Tongue (tissue), 2 donors: ENCODE measurements around the gene PPP2R2C. TPM values are rescaled to one million over a fixed set of nuclear protein-coding genes. Genes with fewer than 3 reads are reported as not detected.

Experiments
- DNase-seq: peaks from one replicate; pipeline ENCODE4 v3.0.0-alpha.2; 2015
- total RNA-seq: library from RNA; depleted of rRNA; stranded (reverse); fragments of >200 nt; gene quantifications from one replicate; pipeline ENCODE4 v1.2.3, GENCODE V29; 2014

The PPP2R2C gene
- 8.8 TPM for total RNA-seq

DNA sequence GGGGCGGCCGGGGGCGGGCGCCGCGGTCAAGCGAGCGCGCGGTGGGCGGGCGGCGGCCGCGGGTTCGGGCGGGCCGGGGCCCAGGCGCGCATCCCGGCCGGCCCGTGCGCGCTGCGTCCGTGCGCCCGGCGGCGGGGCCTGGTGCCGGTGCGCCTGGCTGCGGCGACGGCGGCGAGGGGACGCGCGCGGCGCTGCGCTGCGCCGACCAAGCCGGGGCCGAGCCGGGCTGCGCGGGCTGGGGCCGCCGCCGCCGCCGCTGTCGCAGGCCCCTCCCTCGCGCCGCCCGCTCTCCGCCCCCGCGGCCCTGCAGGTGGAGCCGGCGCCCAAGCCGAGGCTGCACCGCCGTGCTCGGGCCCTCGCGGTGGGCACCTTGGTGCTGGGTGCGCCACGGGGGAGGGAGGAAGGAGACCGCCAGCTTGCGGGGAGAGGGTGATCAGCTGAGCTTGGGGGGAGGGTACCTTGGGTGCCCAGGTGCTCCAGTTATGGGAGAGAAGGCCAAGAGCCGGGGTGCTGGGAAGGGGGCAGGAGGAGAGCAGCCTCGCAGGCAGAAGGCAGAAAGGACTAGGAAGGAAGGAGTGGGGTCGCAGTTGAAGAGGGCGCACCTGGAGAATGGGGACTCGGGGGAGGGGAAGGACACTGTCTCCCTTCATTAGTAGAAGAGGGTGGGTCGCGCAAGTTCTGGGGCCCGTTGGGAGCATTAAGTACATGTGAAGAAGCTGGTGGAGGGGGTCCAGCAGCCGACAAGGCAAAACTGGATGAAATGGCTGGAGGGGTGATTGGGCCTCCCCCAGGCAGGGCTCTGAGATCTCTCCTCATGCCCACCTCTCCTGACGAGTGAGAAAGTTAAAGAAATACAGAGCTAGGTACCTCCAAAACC, at the start of gene PPP2R2C:
PPP2R2C (minus strand) TSS at position 228 of the 877 bp plus-strand sequence. CDS start 385 bp downstream, outside the sequence.
- DNase-seq: no peak

DNA sequence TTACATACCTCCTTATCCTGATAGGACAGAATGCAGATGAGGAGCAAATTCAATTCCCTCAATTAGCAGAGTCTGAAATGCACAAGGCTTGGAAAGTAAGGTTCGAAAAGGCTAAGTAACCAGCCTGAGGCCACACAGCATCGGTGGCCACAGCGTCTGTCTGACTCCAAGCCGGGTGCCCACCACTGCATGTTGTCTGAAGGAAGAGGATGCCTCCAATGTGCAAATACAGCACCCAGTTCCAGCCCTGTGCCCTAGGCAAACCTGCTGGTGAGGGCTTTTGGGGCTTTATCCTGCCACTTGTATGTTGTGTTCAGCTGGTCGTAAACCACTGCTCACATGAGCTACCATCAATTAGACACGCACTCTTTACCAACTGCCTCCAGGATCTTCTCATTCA, 48.6 kb upstream of the PPP2R2C start:
- no peak for DNase-seq

DNA sequence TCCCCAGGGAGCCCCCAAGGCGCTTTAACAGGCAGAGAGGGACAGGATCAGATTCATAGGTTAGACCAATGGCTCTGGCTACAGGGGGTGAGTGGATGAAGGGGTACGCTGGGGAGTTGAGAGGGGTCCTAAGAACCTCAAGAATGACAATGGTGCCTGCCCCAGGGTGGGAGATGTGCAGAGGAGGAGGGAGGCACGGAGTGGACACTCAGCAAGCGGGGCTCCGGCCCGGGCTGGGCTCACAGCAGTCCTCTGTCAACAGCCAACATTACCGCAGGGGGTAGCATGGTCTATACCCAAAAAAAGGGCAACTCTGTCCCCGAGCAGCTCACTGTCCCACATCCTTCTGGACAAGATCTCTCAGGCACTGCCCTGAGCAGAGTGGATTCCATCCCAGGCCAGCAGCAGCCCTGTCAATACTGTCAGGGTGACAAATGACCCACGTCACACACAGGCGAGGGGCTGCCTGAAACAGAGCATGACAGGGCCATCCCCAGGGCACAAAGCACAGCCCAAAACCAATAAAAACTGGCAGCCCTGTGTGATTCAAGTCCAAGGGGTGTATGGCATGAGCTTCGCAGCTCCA, 47.7 kb upstream of the PPP2R2C start:
- no peak for DNase-seq

DNA sequence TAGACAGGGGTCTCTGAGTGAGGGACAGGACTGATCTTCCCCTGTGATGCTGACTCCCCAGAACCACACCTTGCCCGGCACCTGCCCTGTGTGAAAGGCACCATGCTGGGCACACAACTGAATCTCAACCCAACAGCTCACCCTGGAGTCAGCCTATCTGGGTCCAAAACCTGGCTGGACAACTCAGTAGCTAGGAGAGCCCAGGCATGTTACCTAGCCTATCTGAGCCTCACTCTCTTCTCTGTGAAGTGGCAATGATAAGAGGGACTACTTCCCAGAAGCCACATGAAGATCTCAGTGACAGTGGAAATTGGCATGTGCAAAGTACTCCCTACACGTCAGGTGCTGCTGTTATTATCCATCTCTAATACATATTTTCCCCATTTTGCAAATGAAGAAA, 44.8 kb upstream of the PPP2R2C start:
- no peak for DNase-seq

DNA sequence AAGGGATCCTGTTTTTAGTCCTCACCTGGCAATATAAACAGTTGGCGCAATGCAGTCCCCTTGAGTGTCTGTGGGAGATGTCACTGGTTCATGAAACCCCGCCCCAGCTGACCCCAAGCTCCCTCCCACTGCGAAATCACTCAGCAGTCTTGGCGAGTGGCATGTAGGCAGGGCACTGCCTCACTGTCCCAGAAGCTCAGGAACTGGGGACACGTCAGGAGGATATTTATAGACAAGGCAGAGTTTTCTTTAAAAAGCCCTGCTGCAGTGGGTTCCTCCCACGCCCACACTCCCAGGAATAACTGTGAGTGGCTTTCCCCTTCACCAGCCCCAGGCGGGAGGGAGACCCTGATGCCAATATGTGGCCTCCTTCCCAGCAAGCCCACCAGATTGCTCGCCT, 44.3 kb upstream of the PPP2R2C start:
- peak; percentile 10 for DNase-seq

DNA sequence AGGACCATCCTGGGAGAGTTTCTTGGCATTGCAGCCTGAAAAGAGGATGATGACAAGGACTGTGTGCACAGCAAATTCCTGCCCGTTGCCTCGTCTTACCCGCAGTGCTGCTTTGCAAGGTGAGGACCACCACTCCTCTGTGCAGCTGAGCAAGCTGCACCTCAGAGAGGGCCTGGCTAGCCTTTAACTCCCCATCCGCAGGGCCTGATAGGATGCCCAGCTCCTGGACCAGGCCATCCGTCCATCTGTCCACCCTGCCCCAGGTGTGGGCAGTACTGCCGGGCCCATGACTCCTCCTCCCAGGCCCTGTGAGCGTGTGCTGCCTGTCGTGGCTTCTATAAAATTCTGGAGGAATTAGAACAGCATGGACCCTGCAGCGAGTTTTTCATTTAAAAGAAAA, 43.9 kb upstream of the PPP2R2C start:
- no peak for DNase-seq

DNA sequence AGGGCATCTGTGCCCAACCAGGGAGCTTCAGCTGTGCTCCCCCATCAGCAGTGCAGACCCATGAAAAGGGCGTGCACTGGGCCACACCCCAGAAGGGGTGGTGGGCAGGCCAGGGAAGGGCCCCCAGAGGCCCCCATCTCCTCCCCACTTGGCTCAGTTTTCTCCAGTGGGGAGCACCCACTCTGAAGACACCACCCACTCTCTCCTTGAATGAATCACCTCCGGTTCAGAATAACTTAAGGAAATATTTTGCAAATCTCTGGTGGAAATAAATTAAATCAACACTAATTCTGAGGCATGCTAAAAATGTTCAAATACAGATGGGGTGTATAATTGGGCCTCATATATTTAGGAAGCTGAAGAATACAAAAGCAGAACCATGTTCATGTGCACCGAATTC, 41.3 kb upstream of the PPP2R2C start:
- no peak for DNase-seq

DNA sequence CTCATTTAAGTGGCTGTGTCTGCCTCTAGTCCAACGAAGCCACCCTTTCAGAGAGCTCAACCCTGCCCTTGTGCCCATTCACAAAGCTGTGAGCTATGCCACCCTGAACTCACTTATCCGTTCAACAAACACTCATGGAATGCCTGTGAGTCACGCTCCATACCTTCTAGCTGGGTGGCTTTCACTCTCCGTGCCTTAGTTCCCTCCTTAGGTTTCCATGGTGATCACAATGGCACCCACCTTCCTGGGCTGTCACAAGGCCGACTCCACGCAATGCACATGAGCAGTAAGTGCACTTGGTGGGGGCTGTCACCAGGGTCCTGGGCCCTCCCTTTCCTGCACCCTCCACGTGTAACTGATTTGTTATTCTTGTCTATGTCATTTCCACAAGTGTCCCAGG, 37.2 kb upstream of the PPP2R2C start:
- DNase-seq: no peak

DNA sequence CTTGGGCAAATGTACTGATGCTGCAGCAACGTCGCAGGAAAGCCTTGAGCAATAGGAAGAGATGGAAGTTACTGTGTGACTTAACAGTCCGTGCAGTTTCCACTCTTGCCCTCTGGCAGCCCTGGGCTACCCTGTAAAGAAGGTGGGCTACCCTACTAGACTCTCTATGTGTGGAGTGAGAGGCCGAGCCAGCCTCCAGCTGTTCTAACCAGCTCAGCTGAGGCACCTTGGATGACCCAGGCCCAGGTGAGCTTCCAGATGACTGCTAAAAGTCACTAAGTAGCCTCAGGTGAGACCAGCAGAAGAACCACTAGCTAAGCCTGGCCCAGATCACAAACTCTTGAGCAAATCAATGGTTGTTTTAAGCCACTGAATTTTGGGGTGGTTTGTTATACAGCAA, 34.9 kb upstream of the PPP2R2C start:
- no peak for DNase-seq

DNA sequence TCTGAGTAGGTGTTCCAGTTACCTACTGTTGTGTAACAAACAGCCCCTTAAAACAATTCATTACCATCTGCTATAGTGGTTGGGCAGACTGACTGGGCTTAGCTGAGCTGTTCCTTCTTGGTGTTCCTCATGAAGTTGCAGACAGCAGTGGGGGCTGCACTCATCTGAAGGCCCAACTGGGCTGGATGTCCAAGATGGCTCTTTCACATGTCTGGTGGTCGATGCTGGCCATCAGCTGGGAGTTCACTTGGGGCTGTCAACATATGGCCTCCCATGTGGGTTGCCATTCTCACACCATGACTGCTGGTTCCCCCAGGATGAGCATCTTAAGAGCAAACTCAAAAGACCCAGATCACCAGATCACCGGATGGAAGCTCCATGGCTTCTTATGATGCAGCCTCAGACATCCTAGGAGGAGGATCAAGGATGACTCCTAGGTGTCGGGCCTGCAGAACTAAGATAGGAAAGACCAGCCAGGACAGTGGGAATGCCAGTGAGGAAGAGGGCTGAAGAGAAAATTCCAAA, 34.3 kb upstream of the PPP2R2C start:
- DNase-seq: no peak

DNA sequence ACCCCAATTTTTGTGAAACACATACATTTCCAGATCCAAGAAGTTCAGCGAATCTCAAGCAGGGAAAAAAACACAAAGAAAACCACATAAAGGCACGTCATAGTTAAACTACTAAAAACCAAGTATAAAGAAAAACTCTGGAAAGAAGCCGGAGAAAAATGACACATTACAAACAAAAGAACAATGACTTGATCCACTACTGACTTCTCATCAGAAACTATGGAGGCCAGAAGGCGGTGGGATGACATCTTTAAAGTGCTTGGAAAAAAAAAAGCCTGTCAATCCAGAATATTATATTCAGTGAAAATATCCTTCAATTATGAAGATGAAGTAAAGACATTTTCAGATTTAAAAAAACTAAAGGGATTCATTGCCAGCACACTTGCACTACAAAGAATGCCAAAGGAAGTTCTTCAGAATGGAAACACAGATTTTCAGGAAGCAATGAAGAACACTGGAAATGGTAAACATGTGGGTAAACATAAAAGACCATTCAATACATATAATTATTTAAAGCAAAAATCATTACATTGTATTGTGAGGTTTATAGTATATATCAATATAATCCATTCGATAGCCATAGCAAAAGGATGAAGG, 32.6 kb upstream of the PPP2R2C start:
- no peak for DNase-seq

DNA sequence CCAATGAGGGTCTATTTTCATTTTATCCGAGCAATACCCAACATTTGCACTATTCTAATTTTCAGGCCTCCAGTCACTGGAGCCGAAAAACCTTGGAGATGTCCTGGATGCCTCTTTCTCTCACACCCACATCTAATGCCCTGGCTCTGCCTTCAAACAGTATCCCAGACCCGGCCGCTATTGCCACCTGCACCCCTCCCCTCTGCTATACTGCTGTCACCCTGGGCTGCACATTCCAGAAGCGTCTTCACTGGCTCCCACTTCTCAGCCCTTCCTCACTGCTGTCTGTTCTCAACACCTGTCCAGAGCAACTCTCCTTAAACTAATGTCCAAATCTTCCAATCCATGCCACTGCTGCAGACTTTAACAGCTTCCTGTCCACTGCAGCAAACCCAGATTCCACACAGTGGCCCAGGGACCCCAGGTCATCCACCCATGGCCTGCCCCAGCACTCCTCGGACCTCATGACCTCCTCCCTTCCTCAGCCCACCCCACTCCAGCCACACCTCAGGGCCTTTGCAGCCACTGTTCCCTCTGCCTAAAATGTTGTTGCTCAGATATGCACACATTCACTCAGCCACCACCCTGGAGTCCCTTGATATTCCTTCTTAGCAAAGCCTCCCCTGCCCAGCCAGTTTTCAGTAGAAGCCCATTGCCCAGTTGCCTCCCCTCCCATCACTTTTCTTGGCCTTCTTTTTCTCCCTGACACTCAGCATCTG, 30.5 kb upstream of the PPP2R2C start:
- DNase-seq: no peak

DNA sequence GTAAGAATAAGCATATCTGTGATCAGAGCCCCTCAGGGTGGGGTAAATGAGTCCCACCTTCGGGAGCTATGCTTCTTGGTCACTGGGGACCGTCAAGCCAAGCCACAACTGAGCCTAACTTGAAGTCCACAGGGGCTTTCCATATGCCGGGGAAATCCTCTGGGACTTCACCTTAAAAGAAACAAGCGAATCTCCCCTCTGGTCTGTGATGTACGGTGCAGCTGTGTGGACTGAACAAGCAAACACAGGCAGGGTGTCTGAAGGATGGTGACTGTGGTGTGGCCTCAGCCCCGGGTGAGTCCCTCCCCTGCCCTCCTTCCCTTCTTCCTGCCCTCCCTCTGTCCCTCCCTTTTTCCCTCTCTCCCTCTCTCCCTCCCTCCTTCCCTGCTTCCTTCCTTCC, 29.7 kb upstream of the PPP2R2C start:
- DNase-seq: no peak

DNA sequence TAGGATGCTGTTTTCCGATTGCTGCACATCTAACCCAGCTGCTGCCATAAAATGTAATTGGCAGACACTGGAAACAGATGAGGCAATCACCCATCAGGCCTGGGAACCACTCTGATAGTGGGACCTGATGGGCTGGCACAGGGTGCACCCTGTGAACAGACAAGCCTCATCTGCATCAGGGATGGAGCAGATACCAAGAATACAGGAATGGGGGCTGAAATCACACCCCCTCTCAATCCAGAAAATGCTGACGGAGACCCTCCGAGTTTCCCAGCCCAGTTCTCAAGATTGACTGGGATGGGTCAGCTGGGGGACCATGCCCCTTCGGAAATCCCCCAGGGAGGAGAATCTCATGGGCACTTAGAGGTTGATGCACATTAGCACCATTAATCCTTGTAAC, 28.8 kb upstream of the PPP2R2C start:
- DNase-seq: no peak

DNA sequence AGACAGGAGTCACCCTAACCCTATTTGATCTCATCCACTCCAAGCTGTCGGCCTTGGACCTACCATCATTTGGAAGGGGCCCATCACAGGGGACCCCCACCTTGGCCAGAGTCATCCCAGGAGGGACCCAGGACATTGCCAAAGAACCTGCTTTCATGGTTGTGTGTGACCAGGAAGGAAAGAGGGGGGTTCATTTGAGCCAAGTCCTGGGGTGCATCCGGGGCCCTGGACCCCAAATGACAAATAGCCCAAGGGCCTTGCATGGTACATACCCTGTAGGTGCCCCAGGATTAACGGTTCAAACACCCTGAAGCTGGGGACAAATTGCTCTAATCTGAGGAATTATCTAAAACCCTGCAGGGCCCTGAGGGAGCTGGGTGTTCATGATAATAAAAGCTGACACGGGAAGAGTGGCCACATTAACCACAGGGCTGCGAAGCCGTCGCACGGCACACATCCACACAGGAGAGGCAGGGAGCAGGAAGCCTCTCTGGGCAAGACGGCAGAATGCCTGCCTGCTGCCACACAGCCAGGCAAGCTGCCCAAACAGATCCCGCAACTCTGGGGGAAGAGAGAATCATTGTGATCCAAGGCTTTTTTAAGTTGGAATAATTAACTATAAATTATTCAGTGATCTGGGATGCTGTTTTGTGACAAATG, 28.2 kb upstream of the PPP2R2C start:
- no peak for DNase-seq

DNA sequence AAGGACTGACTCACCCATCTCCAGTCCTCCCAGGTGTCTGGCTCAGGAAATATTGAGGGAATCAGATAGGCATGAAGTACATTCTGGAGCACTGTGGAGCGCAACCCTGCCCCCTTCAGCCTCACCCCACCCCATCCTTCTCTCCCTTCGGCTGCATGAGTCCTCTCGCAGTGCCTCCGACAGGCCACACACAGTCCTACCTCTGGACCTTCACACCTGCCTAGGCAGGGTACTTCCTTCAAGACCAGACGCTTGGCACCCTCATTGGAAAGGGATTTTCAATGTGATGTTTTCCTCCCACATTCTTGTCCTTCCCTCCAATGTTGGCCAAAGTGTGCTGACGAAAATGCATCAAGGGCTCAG, 26.8 kb upstream of the PPP2R2C start:
- DNase-seq: no peak

DNA sequence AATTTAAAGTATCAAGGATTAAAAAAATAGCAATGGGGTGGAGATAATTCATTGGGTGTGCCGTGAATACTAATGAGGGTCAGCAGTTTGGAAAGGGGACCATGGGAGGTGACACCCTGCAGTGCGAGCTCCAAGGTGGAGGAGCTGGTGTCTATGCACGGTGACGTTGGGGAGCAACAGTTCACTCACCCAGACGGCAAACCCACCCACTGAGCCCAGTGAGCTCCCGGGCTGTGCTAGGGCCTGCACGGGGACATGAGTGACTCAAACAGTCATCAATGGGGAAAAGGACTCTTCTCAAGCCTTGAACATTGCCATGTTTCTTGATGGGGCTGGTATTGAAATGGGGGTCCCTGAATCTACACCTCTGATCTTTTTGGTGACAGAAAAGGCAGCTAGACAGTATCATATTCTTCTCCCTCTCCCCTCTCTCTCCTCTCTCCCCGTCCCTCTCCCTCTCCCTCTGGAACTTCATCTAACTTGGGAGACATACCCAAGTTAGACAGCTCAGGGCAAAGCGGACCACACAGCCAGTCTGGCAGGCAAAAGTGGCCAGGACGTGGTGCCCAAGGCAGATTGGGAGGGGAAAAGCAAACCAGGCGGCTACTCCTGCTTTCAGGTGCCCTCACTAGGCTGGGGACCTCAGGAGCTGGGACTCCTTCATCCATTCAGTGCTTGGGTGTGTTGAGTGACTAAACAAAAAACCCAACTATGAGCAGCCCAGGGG, 26.3 kb upstream of the PPP2R2C start:
- no peak for DNase-seq

DNA sequence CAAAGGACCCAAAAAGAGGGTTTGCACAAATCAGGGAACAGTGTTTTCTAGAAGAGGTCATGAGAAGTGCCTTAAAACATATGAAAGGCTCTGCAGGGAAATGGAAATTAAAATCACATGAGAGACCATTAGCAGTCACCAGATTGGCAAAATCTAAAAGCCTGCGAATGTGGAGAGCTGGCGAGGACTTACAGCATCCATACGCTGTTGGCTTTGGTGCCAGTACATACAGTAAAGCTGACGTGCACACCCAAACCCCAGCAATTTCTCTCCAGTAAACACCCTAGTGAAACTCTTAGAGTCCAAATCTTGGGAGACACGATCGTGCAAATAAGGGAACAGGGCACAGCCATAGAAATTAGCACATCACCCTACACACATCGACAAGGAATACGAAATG, 25.4 kb upstream of the PPP2R2C start:
- DNase-seq: no peak

DNA sequence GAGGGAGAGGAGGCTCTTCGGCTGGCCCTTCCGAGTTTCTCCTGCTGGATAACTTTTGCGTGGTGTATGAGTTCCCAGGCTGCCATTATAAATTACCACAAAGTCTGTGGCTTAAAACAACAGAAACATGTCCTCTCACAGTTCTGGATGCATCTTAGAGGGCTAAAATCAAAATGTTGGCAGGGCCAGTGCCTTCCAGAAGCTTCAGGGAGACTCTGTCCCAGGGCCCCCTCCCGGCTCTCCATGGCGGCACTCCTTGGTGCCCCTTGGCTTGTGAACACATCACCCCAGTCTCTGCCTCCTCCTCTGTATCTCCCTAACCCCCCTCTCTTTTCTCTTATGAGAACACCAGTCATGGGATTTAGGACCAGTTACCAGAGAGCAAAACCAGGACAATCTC, 23.3 kb upstream of the PPP2R2C start:
- DNase-seq: no peak

DNA sequence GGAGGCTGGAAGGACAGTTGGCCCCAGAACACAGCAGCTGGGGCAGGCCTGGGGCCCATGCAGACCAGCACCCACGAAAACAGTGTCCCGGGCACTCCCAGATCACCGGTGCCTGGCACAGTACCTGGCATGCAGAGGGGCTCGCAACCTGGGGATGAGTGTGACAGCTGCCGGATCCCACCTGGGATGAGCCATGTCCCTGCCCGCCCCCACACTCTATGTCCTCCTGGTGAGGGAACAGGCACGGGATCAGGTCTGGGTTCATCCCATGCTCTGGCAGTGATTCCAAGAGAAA, 22.8 kb upstream of the PPP2R2C start:
- no peak for DNase-seq

DNA sequence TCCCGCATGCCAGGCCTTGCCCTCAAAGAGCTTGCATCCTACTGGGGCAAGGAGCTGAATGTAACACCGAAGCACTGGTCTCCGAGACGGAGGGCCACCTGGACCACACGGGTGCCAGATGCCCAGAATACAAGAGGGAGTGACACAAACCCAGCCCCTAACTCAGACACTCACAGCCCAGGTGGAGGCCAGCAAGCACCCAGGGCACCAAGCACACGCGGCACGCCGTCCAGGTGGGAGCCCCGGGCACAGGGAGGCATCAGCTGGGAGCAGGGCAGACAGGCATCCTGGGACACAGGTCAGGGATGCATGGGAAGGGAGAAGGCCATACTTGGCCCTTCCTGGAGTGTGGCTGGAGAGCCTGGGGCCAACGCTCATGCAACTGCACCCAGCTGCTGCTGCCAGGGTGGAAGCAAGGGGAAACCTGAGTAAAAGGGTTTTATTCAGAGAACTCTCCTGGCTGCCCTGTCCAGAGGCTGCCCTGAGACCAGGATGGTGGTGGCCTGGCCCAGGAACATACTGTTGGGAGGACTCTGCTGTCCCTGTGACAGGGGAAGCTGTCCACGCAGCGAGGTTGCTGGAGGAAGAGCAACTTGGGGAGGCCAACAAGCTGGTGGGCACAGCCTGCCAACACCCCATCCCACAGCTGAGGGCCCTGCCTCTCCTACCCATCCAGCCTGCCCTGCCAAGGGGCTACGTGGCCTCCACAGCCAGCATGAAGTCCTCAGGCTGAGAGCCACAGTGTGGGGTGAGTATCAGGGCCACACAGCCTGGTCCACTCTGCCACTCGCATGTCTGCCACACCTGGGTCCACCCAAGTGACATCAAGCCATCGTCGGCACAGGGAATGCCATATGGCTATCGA, 22.2 kb upstream of the PPP2R2C start:
- no peak for DNase-seq
